Activated CD4-positive, CD25-positive, alpha-beta regulatory T cell (primary cell): ENCODE data around the gene WASL.
"Not testable (repeated sequence)": the region's sequence is repeated elsewhere in the genome, so short reads cannot be mapped to it uniquely, and the experiment has no call there.

ENCODE experiments used
- DNase-seq, 4 experiments: peaks; one replicate each; lab custom pipeline; 2025; lab: John Stamatoyannopoulos, UW

The WASL gene

DNA sequence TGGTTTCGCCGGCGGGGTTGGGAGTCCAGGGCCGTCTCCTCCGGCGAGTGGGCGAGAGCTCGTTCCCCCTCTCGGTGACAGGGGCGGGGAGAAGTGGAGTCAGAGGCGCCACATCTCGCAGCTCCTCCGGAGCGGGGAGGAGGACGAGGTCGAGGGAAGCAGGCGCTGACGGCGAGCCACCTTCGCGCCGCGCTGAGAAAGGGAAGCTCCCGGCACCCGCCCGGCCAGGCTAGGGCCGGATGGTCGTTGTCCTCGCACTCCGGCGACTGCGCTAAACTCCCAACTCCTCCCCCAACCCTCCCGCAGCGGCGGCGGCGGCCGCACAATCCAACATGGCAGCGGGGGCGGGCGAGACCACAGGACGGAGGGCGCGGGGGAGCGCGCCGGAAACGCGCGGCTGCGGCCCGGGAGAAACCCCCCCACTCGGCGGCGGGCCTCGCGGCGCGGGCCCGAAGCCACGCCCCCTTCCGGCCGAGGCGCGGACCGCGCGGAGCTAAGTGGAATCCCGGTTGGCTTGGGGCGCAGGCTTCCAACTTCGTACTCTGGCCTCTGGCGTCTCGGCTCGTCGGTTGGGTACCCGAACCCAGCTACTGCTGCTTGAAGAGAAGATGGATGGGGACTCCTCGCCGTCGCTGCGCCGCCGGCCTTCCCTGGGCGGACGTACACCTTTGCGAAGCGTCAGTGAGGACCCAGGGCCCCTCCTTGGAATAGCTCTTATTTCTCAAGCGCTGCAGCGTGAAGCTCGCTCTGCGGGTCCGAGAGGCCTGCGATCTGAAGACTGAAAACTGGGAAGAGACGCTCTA lies at the start of gene WASL:
TSS of gene WASL (minus strand) at position 270 of the 803 bp plus-strand sequence. CDS start at position 1, 269 bp downstream.
- peak; percentile 71 to 79 (median 74) for DNase-seq

- no peak for DNase-seq
Observed at GRCh38 chr7:123797673-123798531, 49.1 kb upstream of the WASL start.

DNA sequence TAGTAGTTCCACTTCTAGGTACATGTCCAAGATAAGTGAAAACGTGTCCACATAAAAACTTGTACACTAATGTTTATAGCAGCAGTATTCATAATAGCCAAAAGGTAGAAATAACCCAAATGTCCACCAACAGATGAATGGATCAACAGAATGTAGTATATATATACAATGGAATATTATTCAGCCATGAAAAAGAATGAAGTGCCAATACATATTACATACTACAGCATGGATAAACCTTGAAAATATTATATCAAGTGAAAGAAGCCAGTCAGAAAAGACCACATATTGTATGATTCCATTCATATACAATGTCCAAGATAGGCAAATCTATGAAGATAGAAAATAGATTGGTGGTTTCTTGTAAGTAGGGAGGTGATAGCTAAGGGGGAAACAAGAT lies 47.8 kb upstream of the WASL start:
- no peak for DNase-seq

GRCh38 chr7:123795917-123796316 lies 47.1 kb upstream of the WASL start:
- DNase-seq: no peak

- not testable (repeated sequence) for DNase-seq
Observed at GRCh38 chr7:123795116-123795515, 46.3 kb upstream of the WASL start.

DNA sequence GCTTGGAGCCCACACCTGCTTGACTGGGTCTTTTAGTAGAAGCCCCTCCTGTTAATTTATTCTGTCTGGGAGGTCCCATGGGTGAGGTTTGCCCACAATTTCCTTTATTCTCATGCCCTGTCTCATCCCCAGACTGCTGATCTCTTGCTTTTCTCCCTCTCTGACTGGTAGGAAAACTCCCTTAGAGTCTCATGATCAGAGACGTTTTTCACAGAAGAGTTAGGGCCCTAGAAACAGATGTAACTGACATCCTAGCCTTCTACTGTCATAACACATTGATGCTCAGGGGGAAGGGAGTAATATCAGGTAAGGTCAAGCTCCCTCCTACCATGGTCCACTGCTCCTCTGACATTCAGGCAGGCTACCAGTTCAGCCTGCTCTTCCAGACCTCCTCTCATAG lies 43.7 kb upstream of the WASL start:
- DNase-seq: no peak

GRCh38 chr7:123791001-123791400 lies 42.2 kb upstream of the WASL start:
- DNase-seq: no peak

DNA sequence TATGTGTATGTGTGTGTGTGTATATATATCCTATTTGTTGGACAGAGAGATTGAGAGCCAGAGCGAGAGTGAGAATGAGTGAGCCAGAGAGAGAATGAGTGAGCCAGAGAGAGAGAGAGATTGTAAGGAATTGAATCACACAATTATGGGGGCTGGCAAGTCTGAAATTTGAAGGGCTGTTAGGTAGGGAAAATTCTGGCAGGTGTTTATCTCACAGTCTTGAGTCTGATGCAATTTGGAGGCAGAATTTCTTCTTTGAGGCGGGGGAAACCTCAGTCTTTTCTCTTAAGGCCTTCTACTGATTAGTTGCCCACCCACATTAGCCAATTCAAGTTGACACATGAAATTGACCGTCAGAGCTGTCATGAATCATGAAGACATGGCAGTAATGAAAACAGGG lies 41.0 kb upstream of the WASL start:
- no peak for DNase-seq

GRCh38 chr7:123789206-123789784 lies 40.5 kb upstream of the WASL start:
- DNase-seq: no peak

- DNase-seq: no peak
Observed at GRCh38 chr7:123788584-123788983, 39.8 kb upstream of the WASL start.

DNA sequence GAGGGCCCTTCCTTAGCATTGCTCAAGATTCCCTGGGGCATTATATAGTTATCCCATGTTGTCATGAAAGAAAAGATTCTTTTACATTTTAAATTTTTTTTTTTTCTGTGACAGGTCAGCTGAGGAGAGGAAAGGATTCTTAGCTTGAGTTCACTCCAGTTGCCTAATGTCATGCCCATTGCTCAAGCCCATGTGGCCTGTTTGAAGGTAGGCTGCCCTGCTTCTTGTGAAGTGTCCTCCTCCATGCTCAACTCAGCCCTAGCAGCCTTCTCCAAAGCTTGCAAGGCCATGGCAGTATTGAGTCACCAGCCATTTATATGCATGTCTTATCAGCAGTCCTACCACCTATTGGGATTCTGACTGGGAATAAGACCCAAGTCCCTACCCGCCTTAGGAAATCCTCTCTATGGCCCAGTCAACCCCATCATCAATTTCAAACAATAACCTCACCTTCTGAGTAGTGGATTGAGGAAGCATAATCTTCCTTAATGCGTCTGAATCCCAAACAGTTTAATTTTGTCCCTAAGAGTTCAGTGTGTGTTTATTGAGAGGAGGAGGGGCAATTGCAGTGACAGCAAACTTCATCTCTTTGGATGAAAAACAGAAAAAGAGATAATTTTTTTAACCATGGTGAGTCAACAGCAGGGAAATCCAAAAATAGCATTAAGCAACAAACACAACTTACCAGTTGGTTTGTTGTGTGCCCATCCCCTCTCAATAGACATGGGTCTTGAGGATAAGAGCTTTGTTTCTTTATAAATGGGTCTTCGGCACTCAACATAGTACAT lies 38.6 kb upstream of the WASL start:
- no peak for DNase-seq

- no peak for DNase-seq
Observed at GRCh38 chr7:123784263-123784662, 35.5 kb upstream of the WASL start.

DNA sequence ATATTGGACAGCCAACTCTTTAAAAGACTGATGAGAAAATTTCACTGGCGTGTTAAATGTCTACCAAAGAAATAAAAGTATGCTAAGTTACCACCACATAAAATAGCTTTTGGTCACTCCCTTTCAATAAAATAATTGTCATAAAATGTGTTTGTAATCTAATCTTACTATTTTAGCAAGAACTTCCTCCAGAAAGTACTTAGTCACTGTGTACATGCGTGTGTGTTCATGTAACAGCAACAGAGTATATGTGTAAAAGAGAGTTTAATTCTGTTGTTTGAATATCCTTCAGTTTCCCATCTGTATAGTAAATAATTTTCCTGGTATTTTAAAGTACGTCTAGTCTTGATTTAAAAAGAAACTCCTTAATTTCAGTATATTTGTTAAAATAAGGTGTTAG lies 35.0 kb upstream of the WASL start:
- no peak for DNase-seq

DNA sequence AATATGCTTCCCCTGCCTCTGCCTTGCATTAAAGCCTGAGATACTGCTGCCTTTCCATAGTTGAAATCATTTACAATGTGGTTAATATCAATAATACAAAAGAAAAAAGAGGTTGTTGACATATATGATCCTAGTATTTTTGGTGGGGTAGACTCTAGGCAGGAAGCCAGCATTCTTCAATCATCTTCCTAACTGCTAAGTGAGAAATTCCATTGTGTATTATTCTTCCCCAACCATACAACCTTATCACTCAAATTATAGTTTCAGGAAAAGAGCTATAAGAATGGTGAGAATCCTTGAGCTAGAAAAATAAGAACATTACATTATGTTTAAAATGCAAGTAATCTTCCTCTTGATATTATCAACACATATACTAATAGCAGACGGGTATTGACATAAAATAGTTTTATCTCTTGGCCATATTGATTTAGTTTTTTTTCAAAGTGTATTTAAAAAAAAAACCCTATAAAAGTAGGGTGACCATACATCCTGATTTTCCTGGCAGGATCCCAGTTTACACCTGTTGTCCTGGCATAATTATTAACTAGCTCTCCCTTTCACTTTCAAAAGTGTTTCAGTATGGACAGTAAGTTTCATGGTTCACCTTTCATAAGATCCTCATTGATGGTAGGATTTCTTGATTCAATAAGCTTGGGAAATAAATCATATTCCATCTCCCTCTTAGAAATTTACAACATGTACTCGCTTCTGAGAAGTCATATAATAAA lies 33.4 kb upstream of the WASL start:
- DNase-seq: no peak

DNA sequence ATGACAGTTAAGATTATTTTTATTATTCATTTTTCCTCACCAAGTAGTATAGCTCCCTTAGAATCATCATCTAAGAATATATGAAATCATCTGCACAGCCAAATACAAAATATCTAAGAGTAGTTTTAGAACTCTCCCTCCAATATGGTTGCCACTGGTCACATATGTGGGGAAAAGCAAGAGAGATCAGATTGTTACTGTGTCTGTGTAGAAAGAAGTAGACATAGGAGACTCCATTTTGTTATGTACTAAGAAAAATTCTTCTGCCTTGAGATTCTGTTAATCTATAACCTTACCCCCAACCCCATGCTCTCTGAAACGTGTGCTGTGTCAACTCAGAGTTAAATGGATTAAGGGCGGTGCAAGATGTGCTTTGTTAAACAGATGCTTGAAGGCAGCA lies 31.7 kb upstream of the WASL start:
- DNase-seq: not testable (repeated sequence)

GRCh38 chr7:123774496-123774895 lies 25.7 kb upstream of the WASL start:
- no peak for DNase-seq

GRCh38 chr7:123773481-123773880 lies 24.7 kb upstream of the WASL start:
- DNase-seq: no peak

GRCh38 chr7:123772652-123773051 lies 23.8 kb upstream of the WASL start:
- no peak for DNase-seq

DNA sequence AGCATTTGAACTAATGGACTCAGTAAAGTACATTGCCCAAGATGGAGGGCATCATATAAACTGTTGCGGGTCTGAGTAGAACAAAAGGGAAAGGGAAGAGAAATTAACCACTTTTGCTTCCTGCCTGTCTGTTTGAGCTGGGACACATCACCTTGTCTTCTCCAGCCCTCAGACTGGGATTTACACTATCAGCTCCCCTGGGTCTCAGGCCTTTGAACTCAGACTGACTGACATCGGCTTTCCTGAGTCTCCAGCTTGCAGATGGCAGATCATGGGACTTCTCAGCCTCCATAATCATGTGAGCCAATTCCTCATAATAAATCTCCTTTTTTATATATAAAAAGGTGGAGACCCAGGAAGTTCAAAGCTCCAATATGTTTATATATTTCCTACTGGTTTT lies 23.0 kb upstream of the WASL start:
- no peak for DNase-seq

GRCh38 chr7:123771256-123771655 lies 22.5 kb upstream of the WASL start:
- DNase-seq: no peak

GRCh38 chr7:123770378-123770777 lies 21.6 kb upstream of the WASL start:
- no peak for DNase-seq
